ENCODE measurements around the gene SYPL2.
A peak's percentile ranks its signal among the peaks of the same experiment; 100 is the strongest.

Gene SYPL2

GRCh38 chr1:109447524-109447923 is 18.8 kb upstream of the SYPL2 start:
- no peak for TF ChIP-seq CTCF (conservative IDR thresholded peaks at IDR 0.05; ENCODE audit: low read depth, low read length)
- H3K4me3 ChIP-seq (ENCODE audit: low read depth, low read length): no peak overlapping the region

GRCh38 chr1:109454497-109455133 is 11.7 kb upstream of the SYPL2 start:
- H3K4me3 ChIP-seq (ENCODE audit: low read depth, low read length): no peak overlapping the region
- no peak for TF ChIP-seq CTCF (conservative IDR thresholded peaks at IDR 0.05; ENCODE audit: low read depth, low read length)
- no peak for DNase-seq (ENCODE audit: low read depth)

More at GRCh38 chr1:109447524-109447923, 18.8 kb upstream of the SYPL2 start:
- no peak for DNase-seq (ENCODE audit: low read depth)

GRCh38 chr1:109457819-109458218 is 8.5 kb upstream of the SYPL2 start:
- H3K4me3 ChIP-seq (ENCODE audit: low read depth, low read length): no peak overlapping the region
- no peak for DNase-seq (ENCODE audit: low read depth)
- TF ChIP-seq CTCF (conservative IDR thresholded peaks at IDR 0.05; ENCODE audit: low read depth, low read length): no peak

- TF ChIP-seq CTCF (conservative IDR thresholded peaks at IDR 0.05; ENCODE audit: low read depth, low read length): no peak
- peak overlapping the region; percentile 53 for H3K4me3 ChIP-seq (ENCODE audit: low read depth, low read length)
- no peak for DNase-seq (ENCODE audit: low read depth)
Measured at GRCh38 chr1:109466125-109466451, 258 bp upstream of the SYPL2 start.

- TF ChIP-seq CTCF (conservative IDR thresholded peaks at IDR 0.05; ENCODE audit: low read depth, low read length): no peak
- H3K4me3 ChIP-seq (ENCODE audit: low read depth, low read length): no peak overlapping the region
- DNase-seq (ENCODE audit: low read depth): no peak
Measured at GRCh38 chr1:109467301-109467777, 993 bp downstream of the SYPL2 start.

- no peak for DNase-seq (ENCODE audit: low read depth)
- no peak for TF ChIP-seq CTCF (conservative IDR thresholded peaks at IDR 0.05; ENCODE audit: low read depth, low read length)
- H3K4me3 ChIP-seq (ENCODE audit: low read depth, low read length): no peak overlapping the region
Measured at GRCh38 chr1:109468061-109468460, 1.7 kb downstream of the SYPL2 start.

- H3K4me3 ChIP-seq (ENCODE audit: low read depth, low read length): no peak overlapping the region
- no peak for TF ChIP-seq CTCF (conservative IDR thresholded peaks at IDR 0.05; ENCODE audit: low read depth, low read length)
- no peak for DNase-seq (ENCODE audit: low read depth)
Measured at GRCh38 chr1:109468903-109469302, 2.6 kb downstream of the SYPL2 start.
